ENCODE data around the gene NDUFS7.

The NDUFS7 gene

DNA sequence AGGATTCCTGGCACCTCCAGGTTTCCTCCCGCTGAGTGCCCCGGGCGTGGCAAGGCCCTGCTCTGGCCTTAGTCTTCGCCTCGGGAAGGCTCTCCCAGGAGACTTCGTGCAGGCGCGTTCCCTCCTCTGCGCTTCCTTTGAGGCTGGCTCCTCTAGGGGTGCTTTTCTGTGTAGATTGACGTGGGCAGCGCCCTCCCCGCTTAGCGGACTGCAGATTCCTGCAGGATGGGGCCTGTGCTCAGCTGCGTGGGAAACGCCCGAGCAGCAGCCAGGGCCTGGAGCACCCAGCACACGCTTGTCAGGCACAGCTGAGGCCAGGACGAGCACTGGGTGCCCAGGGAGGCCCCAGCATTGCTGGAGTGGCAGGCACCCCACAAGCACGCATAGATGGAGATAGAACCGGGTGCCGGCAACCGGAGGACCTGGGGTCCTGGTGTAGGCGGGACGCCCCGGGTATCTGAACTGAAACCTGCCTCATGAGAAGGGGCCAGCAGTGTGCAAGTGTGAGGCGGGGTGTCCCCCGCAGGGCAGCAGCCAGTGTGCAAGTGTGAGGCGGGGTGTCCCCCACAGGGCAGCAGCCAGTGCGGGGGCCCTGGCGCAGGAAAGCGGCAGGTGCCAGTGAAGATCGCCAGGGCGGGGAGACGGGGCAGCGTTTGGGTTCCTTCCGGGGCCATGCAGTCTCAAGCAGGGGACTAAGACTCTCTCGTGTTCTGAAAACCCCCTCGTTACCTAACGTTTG, 3.4 kb downstream of the NDUFS7 start:
- H3K27me3 ChIP-seq (replicated peaks; ENCODE audit: control insufficient read depth, insufficient read depth, low read length), result no peaks in the 10 kb centered on the region
- peaks cover 15% of the 10 kb centered on the region for H3K36me3 ChIP-seq (ENCODE audit: control insufficient read depth, insufficient read depth, low read length)
- TF ChIP-seq, protein P1, sequence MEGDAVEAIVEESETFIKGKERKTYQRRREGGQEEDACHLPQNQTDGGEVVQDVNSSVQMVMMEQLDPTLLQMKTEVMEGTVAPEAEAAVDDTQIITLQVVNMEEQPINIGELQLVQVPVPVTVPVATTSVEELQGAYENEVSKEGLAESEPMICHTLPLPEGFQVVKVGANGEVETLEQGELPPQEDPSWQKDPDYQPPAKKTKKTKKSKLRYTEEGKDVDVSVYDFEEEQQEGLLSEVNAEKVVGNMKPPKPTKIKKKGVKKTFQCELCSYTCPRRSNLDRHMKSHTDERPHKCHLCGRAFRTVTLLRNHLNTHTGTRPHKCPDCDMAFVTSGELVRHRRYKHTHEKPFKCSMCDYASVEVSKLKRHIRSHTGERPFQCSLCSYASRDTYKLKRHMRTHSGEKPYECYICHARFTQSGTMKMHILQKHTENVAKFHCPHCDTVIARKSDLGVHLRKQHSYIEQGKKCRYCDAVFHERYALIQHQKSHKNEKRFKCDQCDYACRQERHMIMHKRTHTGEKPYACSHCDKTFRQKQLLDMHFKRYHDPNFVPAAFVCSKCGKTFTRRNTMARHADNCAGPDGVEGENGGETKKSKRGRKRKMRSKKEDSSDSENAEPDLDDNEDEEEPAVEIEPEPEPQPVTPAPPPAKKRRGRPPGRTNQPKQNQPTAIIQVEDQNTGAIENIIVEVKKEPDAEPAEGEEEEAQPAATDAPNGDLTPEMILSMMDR (IDR thresholded peaks at IDR 0.05; ENCODE audit: insufficient read depth, low read length, poor library complexity, severe bottlenecking), result no peak
- H3K4me3 ChIP-seq (replicated peaks; ENCODE audit: low read depth, low read length), result no peak overlapping the region
- DNase-seq (ENCODE audit: extremely low read depth, insufficient read length), result no peak

DNA sequence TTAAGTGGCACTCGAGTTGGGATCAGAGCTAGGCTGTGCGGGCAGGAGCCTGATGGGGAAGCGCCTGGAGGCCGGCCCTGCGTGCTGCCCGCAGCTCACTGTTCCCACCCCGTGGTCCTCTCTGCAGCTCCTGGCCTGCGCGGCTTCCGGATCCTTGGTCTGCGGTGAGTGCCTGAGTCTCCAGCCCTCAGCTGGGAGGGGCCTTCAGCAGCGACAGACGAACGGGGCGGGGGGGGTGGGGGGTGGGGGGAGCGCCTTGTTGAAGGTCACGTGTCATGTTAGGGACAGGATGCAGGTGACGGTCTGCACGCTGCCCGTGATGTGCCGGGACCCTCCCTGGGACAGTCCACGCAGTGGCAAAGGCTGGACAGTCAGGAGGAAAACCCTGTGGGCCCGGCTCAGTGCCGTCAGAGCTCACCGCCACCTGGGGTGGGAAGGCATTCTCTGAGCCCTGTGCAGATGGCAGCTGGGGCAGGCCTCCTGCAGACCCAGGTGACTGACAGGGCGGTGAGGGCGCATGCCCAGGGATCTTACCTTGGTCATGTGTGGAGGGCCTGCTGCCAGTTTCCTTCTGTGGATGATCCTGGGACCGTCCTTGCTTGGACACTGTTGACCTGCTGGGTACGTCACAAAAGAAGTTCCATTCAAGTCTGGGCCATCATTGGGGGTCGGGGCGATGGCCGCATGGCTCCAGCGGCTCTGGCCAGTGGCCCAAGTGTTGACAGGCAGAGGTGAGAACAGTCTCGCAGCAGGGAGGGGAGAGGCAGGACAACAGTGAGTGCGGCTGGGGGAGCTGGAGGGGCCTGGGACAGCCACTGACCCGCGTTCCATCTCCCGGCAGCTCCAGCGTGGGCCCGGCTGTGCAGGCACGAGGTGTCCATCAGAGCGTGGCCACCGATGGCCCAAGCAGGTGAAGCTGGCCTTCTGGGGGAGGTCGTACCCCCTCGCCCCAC, 4.3 kb downstream of the NDUFS7 start:
- no peak for DNase-seq (ENCODE audit: extremely low read depth, insufficient read length)
- H3K27me3 ChIP-seq (replicated peaks; ENCODE audit: control insufficient read depth, insufficient read depth, low read length), result no peaks in the 10 kb centered on the region
- TF ChIP-seq, protein P1 (IDR thresholded peaks at IDR 0.05; ENCODE audit: insufficient read depth, low read length, poor library complexity, severe bottlenecking), result no peak
- H3K4me3 ChIP-seq (replicated peaks; ENCODE audit: low read depth, low read length), result no peak overlapping the region
- peaks cover 15% of the 10 kb centered on the region for H3K36me3 ChIP-seq (ENCODE audit: control insufficient read depth, insufficient read depth, low read length)

- H3K4me3 ChIP-seq (replicated peaks; ENCODE audit: low read depth, low read length), result no peak overlapping the region
- peaks cover 17% of the 10 kb centered on the region for H3K36me3 ChIP-seq (ENCODE audit: control insufficient read depth, insufficient read depth, low read length)
- DNase-seq (ENCODE audit: extremely low read depth, insufficient read length), result no peak
- H3K27me3 ChIP-seq (replicated peaks; ENCODE audit: control insufficient read depth, insufficient read depth, low read length), result no peaks in the 10 kb centered on the region
- TF ChIP-seq, protein P1 (IDR thresholded peaks at IDR 0.05; ENCODE audit: insufficient read depth, low read length, poor library complexity, severe bottlenecking), result no peak
Observed at GRCh38 chr19:1388637-1389026, 4.9 kb downstream of the NDUFS7 start.

GRCh38 chr19:1389033-1389940, 5.6 kb downstream of the NDUFS7 start:
- no peak for DNase-seq (ENCODE audit: extremely low read depth, insufficient read length)
- Histone ChIP-seq H3K36me3 (ENCODE audit: control insufficient read depth, insufficient read depth, low read length) (peaks cover 17% of the 10 kb centered on the region), H3K27me3 (replicated peaks; ENCODE audit: control insufficient read depth, insufficient read depth, low read length) (no peaks in the 10 kb centered on the region), H3K4me3 (replicated peaks; ENCODE audit: low read depth, low read length) (no peak overlapping the region)
- TF ChIP-seq, protein P1 (IDR thresholded peaks at IDR 0.05; ENCODE audit: insufficient read depth, low read length, poor library complexity, severe bottlenecking), result no peak

DNA sequence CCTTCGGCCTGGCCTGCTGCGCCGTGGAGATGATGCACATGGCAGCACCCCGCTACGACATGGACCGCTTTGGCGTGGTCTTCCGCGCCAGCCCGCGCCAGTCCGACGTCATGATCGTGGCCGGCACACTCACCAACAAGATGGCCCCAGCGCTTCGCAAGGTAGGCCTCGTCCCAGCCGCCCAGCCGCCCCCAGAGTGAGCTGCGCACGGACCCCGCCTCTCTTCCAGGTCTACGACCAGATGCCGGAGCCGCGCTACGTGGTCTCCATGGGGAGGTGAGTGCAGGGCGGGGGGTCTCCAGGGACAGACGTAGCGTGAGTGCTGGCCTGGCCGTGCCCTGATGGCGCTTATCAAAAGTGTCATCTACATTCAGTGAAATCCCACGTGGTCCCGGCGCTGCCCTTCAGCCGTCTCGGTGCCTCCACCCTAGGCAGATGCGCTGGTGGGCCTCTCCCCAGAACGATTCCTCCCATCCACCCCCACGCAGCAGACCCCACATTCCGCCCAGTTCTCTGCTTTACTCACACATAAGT, 7.2 kb downstream of the NDUFS7 start:
- TF ChIP-seq, protein P1 (IDR thresholded peaks at IDR 0.05; ENCODE audit: insufficient read depth, low read length, poor library complexity, severe bottlenecking), result no peak
- Histone ChIP-seq H3K27me3 (replicated peaks; ENCODE audit: control insufficient read depth, insufficient read depth, low read length) (no peaks in the 10 kb centered on the region), H3K36me3 (ENCODE audit: control insufficient read depth, insufficient read depth, low read length) (peaks cover 17% of the 10 kb centered on the region), H3K4me3 (replicated peaks; ENCODE audit: low read depth, low read length) (no peak overlapping the region)
- DNase-seq (ENCODE audit: extremely low read depth, insufficient read length), result no peak

Measured in GM06990 (cell line).